ENCODE results near the gene C22orf39. TPM values are rescaled to one million over a fixed set of nuclear protein-coding genes. Genes with fewer than 3 reads are reported as not detected.
A peak's percentile ranks its signal among the peaks of the same experiment; 100 is the strongest.

Gene C22orf39
- total and polyA plus RNA-seq, 12 donors: 41.7 to 123 (median 63.2) TPM

DNA sequence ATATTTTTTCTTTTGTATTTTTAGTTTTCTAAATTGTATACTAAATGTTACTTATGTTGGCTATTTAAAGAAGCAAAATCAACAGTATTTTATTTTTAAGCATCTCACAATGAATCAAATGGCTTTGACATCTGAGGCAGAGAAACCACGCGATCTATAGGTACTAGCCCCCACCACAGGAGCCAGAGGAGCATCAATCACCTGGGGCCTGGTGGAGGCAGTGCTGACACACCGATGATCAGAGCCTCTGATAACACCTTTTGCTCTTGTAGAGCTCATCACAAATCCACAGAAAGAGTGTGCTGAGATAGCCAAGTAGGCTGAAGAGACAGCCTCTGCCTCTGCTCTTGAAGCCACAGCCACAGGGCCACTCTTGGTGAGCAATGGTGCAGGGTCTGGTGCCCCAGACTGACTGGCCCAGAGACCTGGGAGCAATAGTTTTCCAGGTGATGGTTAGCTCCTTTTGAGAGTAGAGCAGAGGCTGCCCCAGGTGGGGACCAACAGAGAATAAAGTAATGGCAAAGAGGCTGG, 41.2 kb downstream of the C22orf39 start:
- no peak overlapping the region for H3K4me3 ChIP-seq
- 77 to 80% methylated on average over 3 of the region's 3 CpGs for WGBS, 2 donors
- intact Hi-C loops (cut with DNase I): no loop called here
- no peaks in the 10 kb centered on the region for H3K27me3 ChIP-seq
- H3K27ac ChIP-seq: peak overlapping the region in 5 of 10 donors; percentile 7 to 60 (median 33)
- TF ChIP-seq, protein P1, sequence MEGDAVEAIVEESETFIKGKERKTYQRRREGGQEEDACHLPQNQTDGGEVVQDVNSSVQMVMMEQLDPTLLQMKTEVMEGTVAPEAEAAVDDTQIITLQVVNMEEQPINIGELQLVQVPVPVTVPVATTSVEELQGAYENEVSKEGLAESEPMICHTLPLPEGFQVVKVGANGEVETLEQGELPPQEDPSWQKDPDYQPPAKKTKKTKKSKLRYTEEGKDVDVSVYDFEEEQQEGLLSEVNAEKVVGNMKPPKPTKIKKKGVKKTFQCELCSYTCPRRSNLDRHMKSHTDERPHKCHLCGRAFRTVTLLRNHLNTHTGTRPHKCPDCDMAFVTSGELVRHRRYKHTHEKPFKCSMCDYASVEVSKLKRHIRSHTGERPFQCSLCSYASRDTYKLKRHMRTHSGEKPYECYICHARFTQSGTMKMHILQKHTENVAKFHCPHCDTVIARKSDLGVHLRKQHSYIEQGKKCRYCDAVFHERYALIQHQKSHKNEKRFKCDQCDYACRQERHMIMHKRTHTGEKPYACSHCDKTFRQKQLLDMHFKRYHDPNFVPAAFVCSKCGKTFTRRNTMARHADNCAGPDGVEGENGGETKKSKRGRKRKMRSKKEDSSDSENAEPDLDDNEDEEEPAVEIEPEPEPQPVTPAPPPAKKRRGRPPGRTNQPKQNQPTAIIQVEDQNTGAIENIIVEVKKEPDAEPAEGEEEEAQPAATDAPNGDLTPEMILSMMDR (IDR thresholded peaks at IDR 0.05): no peak
- H3K9me3 ChIP-seq: no peaks in the 10 kb centered on the region
- peaks cover 0 to 94% (median 22%) of the 10 kb centered on the region in 9 donors for H3K36me3 ChIP-seq
- ATAC-seq: no peak
- H3K4me1 ChIP-seq: peaks cover 0 to 43% (median 8%) of the 10 kb centered on the region in 9 donors
- no peak for DNase-seq

DNA sequence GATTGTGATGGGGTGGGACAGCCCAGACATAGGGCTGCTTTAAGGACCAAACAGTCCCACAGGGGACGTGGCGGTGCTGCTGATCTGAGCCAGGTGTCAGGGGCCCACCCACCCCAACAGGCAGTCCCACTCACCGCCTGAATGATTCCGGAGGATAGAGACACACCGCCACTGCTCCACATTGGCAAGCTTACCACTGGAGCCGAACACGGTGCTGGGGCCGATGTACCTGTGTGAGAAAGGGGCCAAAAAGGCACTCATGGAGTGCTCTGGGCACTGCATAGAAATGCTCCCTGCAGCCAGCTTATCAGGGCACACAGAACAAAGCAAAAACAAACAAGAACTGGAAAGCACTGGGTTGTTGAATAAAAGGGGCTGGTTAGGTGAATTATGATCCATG, 41.9 kb downstream of the C22orf39 start:
- intact Hi-C loops (cut with DNase I): no loop called here
- 93 to 94% methylated on average over 8 of the region's 8 CpGs for WGBS, 2 donors
- Histone ChIP-seq H3K9me3 (no peaks in the 10 kb centered on the region), H3K27me3 (no peaks in the 10 kb centered on the region), H3K4me1 (peaks cover 0 to 36% (median 4%) of the 10 kb centered on the region in 9 donors), H3K36me3 (peaks cover 0 to 98% (median 22%) of the 10 kb centered on the region in 9 donors), H3K4me3 (no peak overlapping the region), H3K27ac (no peak overlapping the region)
- DNase-seq (no peak), ATAC-seq (no peak)
- TF ChIP-seq, protein P1 (IDR thresholded peaks at IDR 0.05): no peak

DNA sequence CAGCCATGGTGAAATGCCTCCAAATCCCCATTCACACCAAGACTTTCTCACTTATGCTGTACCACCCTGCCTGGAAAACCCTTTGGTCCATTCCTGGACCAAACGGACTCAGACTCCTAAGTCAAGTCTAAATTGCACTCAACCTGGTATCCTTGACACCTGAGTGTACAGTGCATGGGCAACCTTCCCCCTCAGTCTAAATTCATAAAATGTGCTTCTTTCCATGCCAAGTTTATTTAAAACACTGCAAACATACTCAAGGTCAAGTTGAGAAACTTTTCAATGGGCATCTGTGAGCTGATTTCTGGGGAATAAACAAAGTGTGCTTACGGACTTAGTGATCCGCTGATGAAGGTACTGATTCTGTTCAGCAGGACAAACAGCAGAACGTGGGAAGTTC, 42.4 kb downstream of the C22orf39 start:
- ATAC-seq: no peak
- no peaks in the 10 kb centered on the region for H3K27me3 ChIP-seq
- TF ChIP-seq, protein P1 (IDR thresholded peaks at IDR 0.05): no peak
- no peak overlapping the region for H3K27ac ChIP-seq
- no peak overlapping the region for H3K4me3 ChIP-seq
- no peak for DNase-seq
- intact Hi-C loops (cut with DNase I): no loop called here
- peaks cover 0 to 31% (median 4%) of the 10 kb centered on the region in 9 donors for H3K4me1 ChIP-seq
- 92 to 94% methylated on average over 4 of the region's 4 CpGs for WGBS, 2 donors
- H3K36me3 ChIP-seq: peaks cover 0 to 98% (median 22%) of the 10 kb centered on the region in 9 donors
- H3K9me3 ChIP-seq: no peaks in the 10 kb centered on the region

DNA sequence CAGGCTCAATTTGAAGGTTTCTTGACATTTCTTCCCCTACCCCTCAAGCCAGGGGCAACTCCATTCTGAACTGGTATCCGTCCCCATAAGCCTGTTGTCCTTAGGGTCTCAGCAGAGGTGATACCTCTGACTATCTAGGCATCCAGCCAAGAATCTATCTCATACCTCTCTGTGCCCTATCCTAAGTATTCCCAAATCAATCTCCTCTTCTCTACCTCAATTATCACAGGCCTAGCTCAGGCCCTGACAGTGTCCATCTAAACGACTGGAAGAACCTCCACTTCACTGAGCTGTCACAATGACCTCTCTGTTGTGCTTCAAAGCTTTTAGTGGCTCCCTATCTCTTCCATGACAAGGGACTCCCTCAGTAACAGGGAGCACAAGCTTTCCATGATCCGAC, 42.8 kb downstream of the C22orf39 start:
- Histone ChIP-seq H3K4me1 (peaks cover 0 to 27% (median 4%) of the 10 kb centered on the region in 9 donors), H3K36me3 (peaks cover 0 to 98% (median 22%) of the 10 kb centered on the region in 9 donors), H3K27me3 (no peaks in the 10 kb centered on the region), H3K4me3 (no peak overlapping the region), H3K27ac (no peak overlapping the region), H3K9me3 (no peaks in the 10 kb centered on the region)
- 71 to 82% methylated on average over 3 of the region's 3 CpGs for WGBS, 2 donors
- DNase-seq (no peak), ATAC-seq (no peak)
- intact Hi-C loops (cut with DNase I): no loop called here
- TF ChIP-seq, protein P1 (IDR thresholded peaks at IDR 0.05): no peak
